A673 (cell line): ENCODE data around the gene RAB11FIP4.

Experiments
- EZH2 ChIP-seq: fragments of 200-600 bp; sonication (generic); IDR thresholded peaks from 2 replicates; pipeline ENCODE4 v1.6.1; 2017; ENCODE audit warnings: borderline replicate concordance, low read depth, mild to moderate bottlenecking, mixed read lengths, antibody characterized with exemption, low read length; ENCODE audit not compliant: poor library complexity, severe bottlenecking
- TF ChIP-seq, protein P1 (sequence below): fragments of 300-800, 200-600 bp; sonication (generic); conservative IDR thresholded peaks from 2 replicates; pipeline ENCODE4 v1.5.1; 2017; ENCODE audit warnings: low read depth, mild to moderate bottlenecking, antibody characterized with exemption, low read length, moderate library complexity, mixed read lengths

DNA sequence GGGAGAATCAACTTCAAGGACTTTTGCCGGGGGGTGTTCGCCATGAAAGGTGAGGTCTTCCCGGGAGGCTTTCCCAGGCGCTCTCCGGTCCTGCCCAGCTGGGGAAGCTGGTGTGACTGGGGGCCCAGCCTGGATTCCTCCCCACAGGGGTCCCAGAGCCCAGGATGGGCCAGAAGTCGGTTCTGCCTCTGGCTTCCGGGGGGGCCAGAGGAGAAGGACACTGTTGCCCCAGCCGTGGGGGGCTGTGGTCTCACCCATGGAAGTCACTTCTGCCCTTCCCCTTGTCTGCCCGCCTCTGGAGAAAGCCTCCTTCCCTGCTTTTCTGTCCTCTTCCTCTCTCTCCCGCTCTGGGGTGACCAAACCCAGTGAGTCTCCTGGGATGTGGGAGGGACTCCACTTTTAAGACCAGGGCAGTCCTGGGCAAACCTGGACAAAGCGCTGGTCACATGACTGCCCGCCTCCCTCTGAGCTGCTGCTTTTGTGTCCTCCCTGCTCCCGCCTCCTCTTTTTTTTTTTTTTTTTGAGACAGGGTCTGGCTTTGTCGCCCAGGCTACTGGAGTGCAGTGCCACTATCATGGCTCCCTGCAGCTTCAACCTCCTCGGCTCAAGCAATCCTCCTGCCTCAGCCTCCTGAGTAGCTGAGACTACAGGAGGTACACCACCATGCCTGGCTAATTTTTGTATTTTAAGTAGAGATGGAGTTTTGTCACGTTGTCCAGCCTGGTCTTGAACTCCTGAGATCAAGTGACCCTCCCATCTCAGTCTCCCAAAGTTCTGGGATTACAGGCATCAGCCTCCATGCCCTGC lies 40.6 kb downstream of the RAB11FIP4 start:
- TF ChIP-seq, protein P1, sequence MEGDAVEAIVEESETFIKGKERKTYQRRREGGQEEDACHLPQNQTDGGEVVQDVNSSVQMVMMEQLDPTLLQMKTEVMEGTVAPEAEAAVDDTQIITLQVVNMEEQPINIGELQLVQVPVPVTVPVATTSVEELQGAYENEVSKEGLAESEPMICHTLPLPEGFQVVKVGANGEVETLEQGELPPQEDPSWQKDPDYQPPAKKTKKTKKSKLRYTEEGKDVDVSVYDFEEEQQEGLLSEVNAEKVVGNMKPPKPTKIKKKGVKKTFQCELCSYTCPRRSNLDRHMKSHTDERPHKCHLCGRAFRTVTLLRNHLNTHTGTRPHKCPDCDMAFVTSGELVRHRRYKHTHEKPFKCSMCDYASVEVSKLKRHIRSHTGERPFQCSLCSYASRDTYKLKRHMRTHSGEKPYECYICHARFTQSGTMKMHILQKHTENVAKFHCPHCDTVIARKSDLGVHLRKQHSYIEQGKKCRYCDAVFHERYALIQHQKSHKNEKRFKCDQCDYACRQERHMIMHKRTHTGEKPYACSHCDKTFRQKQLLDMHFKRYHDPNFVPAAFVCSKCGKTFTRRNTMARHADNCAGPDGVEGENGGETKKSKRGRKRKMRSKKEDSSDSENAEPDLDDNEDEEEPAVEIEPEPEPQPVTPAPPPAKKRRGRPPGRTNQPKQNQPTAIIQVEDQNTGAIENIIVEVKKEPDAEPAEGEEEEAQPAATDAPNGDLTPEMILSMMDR = no peak
- no peak for TF ChIP-seq EZH2
